Peyer's patch (tissue), 4 donors: ENCODE results near the gene MGLL.

Experiments
- CTCF ChIP-seq, 6 experiments: fragments of 450-650 bp in 4 of 6; fragments of 200-600 bp in 2 of 6; sonication (generic) in 1 of 6; IDR thresholded peaks; one replicate each; pipeline ENCODE4 v1.5.1; 2017 to 2019; ENCODE audit warnings: antibody characterized with exemption in 6 of 6, mild to moderate bottlenecking in 3 of 6, moderate library complexity in 1 of 6
- POLR2A ChIP-seq, 2 donors: fragments of 450-650 bp; IDR thresholded peaks; one replicate each; pipeline ENCODE4 v1.5.1; 2017; ENCODE audit warnings: antibody characterized with exemption in 2 of 2, mild to moderate bottlenecking in 2 of 2, moderate library complexity in 2 of 2

- TF ChIP-seq POLR2A (IDR thresholded peaks at IDR 0.05) (no peak), CTCF (IDR thresholded peaks at IDR 0.05) (no peak)
These were observed 87.4 kb downstream of the MGLL start for GRCh38 chr3:127734754-127735473.
